ENCODE data around the gene RSBN1L. TPM values are rescaled to one million over a fixed set of nuclear protein-coding genes. Genes with fewer than 3 reads are reported as not detected.

Gene RSBN1L
- total and polyA plus RNA-seq, 12 donors = 7.9 to 21.3 (median 13.1) TPM

GRCh38 chr7:77746164-77746823 is 50.0 kb downstream of the RSBN1L start:
- Histone ChIP-seq H3K36me3 (replicated peaks in 1 of 2) (no peaks in the 10 kb centered on the region), H3K4me1 (replicated peaks in 1 of 2) (peaks cover 0 to 2% of the 10 kb centered on the region in 2 donors), H3K27me3 (no peaks in the 10 kb centered on the region), H3K4me3 (no peak overlapping the region), H3K9me3 (replicated peaks in 1 of 3) (no peaks in the 10 kb centered on the region), H3K27ac (no peak overlapping the region)
- TF ChIP-seq CTCF (IDR thresholded peaks at IDR 0.05) (no peak), POLR2A (IDR thresholded peaks at IDR 0.05) (no peak)
- no peak for DNase-seq
- intact Hi-C loops (cut with DNase I) = no loop called here
- WGBS, 4 donors = 88 to 97% (median 95%) methylated on average over 6 of the region's 6 CpGs

GRCh38 chr7:77746824-77747165 is 50.5 kb downstream of the RSBN1L start:
- 94 to 100% (median 98%) methylated on average over 2 of the region's 2 CpGs for WGBS, 4 donors
- no peak for TF ChIP-seq CTCF (IDR thresholded peaks at IDR 0.05)
- no peak for TF ChIP-seq POLR2A (IDR thresholded peaks at IDR 0.05)

GRCh38 chr7:77747178-77747577 is 50.9 kb downstream of the RSBN1L start:
- H3K4me1 ChIP-seq (replicated peaks in 1 of 2) = peaks cover 0 to 11% of the 10 kb centered on the region in 2 donors
- 85 to 95% (median 91%) methylated on average over 2 of the region's 2 CpGs for WGBS, 4 donors
- H3K4me3 ChIP-seq = no peak overlapping the region
- no peak for TF ChIP-seq CTCF (IDR thresholded peaks at IDR 0.05)
- TF ChIP-seq POLR2A (IDR thresholded peaks at IDR 0.05) = no peak
- no peaks in the 10 kb centered on the region for H3K9me3 ChIP-seq (replicated peaks in 1 of 3)
- intact Hi-C loops (cut with DNase I) = no loop called here
- no peaks in the 10 kb centered on the region for H3K27me3 ChIP-seq
- no peak for DNase-seq
- H3K27ac ChIP-seq = no peak overlapping the region
- H3K36me3 ChIP-seq (replicated peaks in 1 of 2) = no peaks in the 10 kb centered on the region

More at GRCh38 chr7:77746824-77747165, 50.5 kb downstream of the RSBN1L start:
- no peak overlapping the region for H3K27ac ChIP-seq
- no peak overlapping the region for H3K4me3 ChIP-seq
- H3K27me3 ChIP-seq = no peaks in the 10 kb centered on the region
- no peaks in the 10 kb centered on the region for H3K36me3 ChIP-seq (replicated peaks in 1 of 2)
- no peak for DNase-seq
- H3K9me3 ChIP-seq (replicated peaks in 1 of 3) = no peaks in the 10 kb centered on the region
- H3K4me1 ChIP-seq (replicated peaks in 1 of 2) = peaks cover 0 to 7% of the 10 kb centered on the region in 2 donors
- intact Hi-C loops (cut with DNase I) = no loop called here

- intact Hi-C loops (cut with DNase I) = no loop called here
- Histone ChIP-seq H3K9me3 (replicated peaks in 1 of 3) (no peaks in the 10 kb centered on the region), H3K4me3 (no peak overlapping the region), H3K27me3 (no peaks in the 10 kb centered on the region), H3K4me1 (replicated peaks in 1 of 2) (peaks cover 0 to 12% of the 10 kb centered on the region in 2 donors), H3K27ac (no peak overlapping the region), H3K36me3 (replicated peaks in 1 of 2) (no peaks in the 10 kb centered on the region)
- TF ChIP-seq POLR2A (IDR thresholded peaks at IDR 0.05) (no peak), CTCF (IDR thresholded peaks at IDR 0.05) (no peak)
- WGBS, 4 donors = 82 to 96% (median 85%) methylated on average over 1 of the region's 1 CpG
- DNase-seq = no peak
Observed at GRCh38 chr7:77747718-77748117, 51.5 kb downstream of the RSBN1L start.
